SKM-1 (cell line): Measurements from ENCODE around the gene SLC6A15.

Experiments
- DNase-seq: peaks from one replicate; lab custom pipeline; 2025; ENCODE audit not compliant: unreplicated experiment; lab: John Stamatoyannopoulos, UW

Gene SLC6A15

GRCh38 chr12:84875241-84875640, 37.4 kb downstream of the SLC6A15 start:
- DNase-seq: no peak

DNA sequence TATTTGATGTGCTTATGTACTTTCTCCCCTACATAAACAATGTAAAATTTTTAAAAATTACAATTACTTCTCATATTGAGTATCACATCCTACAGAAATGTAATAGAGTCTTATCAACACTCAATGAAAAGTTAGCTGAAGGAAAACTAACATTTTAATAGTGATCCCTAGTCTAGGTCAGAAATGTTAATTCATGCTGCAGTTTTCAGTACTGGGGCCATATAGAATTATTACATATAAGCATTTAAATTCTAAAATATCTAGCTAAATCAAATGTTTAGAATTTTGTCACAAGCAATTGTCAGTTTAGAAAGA, 37.8 kb downstream of the SLC6A15 start:
- DNase-seq: no peak

DNA sequence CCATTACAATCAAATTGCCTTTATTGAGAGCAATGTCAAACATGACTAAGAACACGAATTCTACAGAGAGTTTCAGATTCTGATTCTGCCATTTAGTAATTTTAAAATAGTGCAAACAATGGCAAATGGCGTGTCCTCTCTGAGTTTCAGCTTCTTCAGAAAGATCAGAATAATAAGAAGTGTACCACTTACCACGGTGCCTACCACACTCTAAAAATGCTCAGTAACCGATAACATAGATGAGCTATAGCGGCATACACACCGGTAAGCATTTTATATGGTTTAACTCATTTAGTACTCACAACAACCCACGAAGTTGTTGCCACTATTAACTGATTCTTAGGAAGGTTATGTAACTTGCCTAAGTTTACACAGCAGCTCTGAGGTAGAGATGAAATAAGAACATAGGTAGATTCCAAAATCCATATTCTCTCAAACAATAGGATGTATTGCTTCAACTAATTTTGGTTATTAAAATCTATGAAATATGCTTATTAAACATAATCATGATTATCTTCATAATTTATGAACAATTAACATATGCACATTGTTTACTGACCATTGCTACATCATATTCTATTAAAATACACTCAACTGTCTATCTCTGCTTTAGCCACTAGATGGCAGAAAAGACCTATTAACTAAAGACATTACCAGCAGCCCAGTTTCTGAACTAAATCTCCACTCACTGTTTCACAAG, 38.3 kb downstream of the SLC6A15 start:
- peak; percentile 3 for DNase-seq

GRCh38 chr12:84862186-84862585, 50.4 kb downstream of the SLC6A15 start:
- DNase-seq: no peak

GRCh38 chr12:84860718-84861117, 51.9 kb downstream of the SLC6A15 start:
- DNase-seq: no peak

DNA sequence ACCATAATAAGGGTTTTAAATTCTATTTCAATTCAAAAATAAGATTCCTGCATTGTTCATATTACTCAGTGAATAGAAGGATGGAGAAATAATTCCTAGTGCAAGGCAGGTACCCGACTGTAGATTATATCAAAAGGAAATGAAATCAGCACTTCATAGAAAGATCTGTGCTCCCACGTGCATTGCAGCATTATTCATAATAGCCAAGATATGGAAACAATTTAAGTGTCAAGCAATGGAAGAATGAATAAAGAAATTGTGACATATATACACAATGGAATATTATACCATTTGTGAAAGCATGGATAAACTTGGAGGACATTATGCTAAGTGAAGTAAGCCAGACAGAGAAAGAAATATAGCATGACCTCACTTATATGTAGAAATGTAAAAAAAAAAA, 53.8 kb downstream of the SLC6A15 start:
- no peak for DNase-seq

- DNase-seq: no peak
These were observed 54.9 kb downstream of the SLC6A15 start for GRCh38 chr12:84857525-84858208.

DNA sequence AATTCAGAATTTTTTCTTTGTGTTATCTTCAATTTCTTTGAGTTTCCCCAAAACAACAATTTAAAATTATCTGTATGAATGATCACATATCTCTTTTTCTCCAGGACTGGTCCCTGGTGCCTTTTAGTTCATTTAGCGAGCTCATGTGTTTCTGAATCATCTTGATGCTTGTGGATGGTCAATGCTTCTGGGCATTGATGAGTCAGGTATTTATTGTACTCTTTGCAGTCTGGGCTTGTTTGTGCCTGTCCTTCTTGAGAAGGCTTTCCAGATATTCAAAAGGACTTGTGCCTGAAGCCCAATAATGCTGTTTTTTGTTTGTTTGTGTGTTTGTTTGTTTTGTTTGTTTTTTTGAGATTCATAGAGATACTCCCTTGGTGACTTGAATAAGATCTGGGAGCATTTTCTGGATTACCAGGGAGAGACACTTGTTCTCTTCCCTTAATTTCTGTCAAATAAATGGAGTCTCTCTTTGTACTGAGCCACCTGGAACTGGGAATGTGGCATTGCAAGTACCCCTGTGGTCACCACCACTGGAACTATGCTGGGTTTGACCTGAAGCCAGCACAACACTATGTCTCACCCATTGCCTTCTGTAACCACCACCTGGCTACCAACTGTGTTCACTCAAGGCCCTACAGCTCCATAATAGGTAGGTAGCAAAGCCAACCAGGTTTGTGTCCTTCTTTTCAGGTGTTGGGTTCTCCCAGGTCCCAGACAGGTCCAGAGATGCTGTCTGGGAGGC, 56.3 kb downstream of the SLC6A15 start:
- DNase-seq: no peak

DNA sequence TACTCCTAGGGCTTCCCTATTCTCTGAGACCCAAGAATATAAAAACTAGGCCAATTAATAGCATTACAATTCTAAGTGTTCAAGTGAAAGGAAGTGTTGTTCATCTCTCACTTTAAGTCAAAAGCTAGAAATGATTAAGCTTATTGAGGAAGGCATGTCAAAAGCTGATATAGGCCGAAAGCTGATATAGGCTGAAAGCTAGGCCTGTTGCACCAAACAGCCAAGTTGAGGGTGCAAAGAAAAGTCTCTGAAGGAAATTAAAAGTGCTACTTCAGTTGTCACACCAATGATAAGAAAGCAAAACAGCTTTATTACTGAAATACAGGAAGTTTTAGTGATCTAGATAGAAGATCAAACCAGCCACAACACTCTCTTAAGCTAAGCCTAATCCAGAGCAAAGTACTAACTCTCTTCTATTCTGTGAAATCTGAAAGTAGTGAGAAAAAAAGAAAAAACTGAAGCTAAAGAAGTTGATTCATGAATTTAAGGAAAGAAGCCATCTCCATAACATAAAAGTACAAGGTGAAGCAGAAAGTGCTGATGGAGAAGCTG, 68.9 kb downstream of the SLC6A15 start:
- DNase-seq: no peak

DNA sequence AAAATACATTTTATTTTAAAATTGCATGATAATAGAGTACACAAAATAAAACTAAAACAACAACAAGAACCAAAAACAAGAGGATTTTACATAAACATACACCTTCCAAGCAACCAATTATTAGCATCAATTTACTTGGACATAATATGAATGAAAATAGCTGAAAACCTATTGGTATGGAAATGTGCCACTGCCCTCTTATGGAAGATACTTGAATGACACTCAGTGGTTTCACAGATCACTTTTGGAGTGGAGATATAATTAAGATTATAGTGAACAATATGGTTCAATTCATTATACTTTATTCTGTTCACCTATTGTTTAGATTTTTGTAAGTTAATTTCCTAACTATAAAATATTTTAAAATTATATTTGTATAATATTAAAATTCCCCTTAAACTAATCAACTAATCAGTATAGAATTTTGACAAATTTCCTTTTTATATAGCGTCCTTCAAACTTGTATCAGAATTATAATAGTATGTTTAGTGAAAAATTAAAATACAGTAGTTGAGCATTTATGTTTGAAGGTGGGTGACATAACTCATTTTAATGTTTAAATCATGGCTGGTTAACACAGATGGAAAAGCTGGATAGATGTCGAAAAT, 70.1 kb downstream of the SLC6A15 start:
- peak; percentile 7 for DNase-seq

DNA sequence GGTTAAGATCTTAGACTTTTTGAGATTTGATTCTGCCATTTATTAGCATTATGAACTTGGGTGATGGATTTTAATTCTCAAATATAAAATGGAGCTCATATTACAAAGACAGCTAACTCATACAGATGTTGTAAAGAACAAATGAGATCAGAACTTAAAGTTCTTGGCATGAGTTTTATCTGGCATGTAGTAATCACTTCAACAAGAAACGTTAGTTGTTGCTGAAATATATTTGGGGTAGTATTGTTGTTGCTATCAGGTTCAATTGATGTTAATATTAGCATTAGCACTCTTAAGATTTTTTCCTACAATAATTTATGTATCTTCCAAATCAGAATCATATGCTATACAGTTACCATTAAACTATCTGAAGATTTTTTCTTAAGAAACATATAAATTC, 71.0 kb downstream of the SLC6A15 start:
- DNase-seq: no peak

DNA sequence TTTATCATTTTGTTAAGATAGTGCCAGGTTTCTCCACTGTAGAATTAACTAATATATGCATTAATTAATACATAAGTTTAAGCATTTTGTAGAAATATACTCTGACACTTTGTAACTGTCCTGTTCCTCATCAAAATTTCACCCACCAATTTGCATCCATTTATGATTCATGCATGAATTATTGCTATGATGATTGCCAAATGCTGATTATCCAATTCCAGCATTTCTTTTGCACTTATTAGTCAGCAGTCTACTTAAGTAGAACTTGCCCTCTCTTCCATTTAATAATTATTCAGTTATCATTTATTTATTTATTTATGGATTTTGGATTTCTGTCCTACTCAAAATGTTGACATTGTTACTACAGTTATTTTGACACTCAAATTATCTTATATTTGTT, 72.2 kb downstream of the SLC6A15 start:
- no peak for DNase-seq

GRCh38 chr12:84826925-84827324, 85.7 kb downstream of the SLC6A15 start:
- DNase-seq: no peak

DNA sequence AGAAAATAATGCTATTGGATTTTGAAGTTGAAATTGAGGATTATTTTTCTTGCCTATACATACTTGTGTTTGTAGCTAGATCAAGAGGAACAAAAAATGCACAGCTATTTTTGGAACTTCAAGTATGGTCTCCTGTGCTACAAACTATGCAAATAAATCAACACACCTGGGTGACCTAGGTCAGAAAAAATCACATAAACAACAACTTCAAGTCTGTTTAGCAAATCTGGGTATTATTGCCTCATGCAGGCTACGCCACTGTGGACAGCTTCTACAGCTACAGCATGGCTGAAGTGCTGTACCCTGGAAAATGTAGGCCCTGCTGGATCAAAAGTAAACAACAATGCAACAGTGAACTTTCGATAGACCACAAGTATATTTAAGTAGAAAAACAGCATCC, 87.5 kb downstream of the SLC6A15 start:
- DNase-seq: no peak

DNA sequence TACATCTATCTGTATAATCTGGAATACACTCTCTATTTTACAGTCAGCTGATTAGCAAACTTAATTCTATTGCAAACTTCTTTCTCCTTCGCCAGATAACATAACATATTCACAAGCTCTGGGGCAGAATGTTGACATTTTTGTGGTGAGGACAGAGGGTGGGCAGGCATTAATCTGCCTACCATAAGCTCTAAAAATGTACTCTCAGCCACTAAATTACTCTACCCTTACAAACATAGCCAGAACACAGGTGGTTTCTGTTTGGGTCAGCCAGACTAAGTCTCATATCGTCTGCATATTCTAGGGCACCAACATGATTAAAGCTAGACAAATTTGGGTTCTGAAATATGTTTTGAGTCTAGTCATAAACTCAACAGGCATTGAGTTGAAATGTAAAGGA, 90.1 kb downstream of the SLC6A15 start:
- no peak for DNase-seq

DNA sequence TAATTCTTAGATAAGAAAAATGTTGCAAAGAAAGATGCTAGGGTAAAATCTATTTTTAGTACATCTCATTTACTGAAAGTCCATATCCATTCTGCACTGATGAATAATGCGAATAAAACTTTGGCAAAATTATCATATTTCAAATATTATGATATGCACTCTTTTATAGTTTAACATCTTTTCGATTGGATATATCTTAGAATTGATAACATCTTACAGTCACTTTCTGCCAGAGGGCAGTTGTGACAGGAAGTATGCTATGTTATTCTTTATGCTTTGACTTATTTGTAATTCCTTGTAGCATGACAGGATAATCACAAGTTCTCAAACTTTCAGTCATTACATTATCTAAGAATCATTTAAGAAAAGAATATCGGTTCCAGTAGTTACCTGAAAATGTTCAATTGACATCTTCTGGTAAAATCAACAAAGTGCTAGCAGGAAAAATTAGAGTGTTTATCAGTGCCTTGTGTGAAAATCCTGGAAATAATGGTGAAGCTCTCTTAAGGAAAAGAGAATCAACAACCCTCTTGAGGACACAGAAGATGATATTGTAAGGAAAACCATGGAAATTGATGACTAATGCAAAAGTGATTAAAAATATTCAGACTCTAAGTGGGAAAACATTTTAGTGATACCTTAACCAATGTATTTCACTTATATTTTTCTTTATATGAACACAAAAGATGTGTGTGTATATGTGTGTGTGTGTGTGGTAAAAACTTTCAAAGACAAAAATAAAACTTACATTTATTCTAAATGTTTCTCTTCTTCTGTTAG, 95.5 kb downstream of the SLC6A15 start:
- no peak for DNase-seq

DNA sequence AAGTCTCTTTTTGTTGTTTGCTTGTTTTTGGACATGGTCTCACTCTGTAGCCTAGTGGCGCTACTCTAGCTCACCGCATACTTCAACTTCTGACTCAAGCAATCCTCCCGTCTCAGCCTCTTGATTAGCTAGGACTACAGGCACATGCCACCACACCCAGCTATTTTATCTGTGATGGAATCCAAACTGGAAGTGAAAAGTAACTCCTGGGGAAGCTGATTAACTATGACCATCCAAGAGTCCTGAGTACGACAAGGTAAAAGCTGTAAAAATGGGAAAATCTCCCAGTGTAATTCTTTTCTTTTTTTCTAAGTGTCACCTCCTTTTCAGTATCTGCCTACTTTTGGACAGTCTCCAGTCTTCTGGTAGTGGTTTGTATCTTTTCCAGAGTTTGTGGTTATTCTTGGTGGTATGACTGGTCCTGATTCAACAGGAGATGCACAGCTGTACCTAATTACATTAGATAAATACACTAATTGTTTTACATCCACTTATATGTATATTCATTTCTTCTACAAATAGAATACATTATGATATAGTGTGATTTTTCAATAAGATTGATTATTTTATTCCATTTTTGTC, 97.8 kb downstream of the SLC6A15 start:
- DNase-seq: no peak

- no peak for DNase-seq
These were observed 98.6 kb downstream of the SLC6A15 start for GRCh38 chr12:84813780-84814663.

GRCh38 chr12:84811291-84811690, 101.3 kb downstream of the SLC6A15 start:
- no peak for DNase-seq
